Panc1 (cell line): ENCODE measurements around the gene PTPRK. TPM values are rescaled to one million over a fixed set of nuclear protein-coding genes. Genes with fewer than 3 reads are reported as not detected.

ENCODE experiments used
- ATAC-seq: fragments of 200-7000 bp; cut with Tn5 transposase; 2 replicates; pipeline ENCODE4 v1.9.1; 2020; ENCODE audit warnings: mild to moderate bottlenecking, moderate library complexity
- BruUV-seq: library from RNA; stranded (reverse); fragments of 400-500 nt; replicated peaks from 2 replicates; lab custom pipeline; 2021; lab: Mats Ljungman, UMichigan
- CTCF ChIA-PET: fragments of 300-600 bp; sonication (Branson Sonifier 250); formaldehyde crosslinking; loops from one replicate; lab custom pipeline; 2022; ENCODE audit warnings: antibody characterized with exemption; lab: Charles Lee
- POLR2A ChIA-PET: fragments of 300-600 bp; sonication (Branson Sonifier 250); formaldehyde crosslinking; loops from one replicate; lab custom pipeline; 2022; ENCODE audit warnings: antibody characterized with exemption; lab: Charles Lee
- DNase-seq: peaks from one replicate; pipeline ENCODE4 v3.0.0-alpha.2; 2010; ENCODE audit warnings: low read depth, low spot score
- H3K27ac ChIP-seq: 2 replicates; pipeline ENCODE4 v1.5.1; 2011; ENCODE audit warnings: mild to moderate bottlenecking, low read length, inconsistent platforms
- H3K27me3 ChIP-seq: fragments of 200-500 bp; sonication (Bioruptor generic); 2 replicates; pipeline ENCODE4 v1.6.0; 2014; ENCODE audit warnings: low read length, inconsistent platforms; ENCODE audit not compliant: control insufficient read depth, insufficient read depth
- H3K36me3 ChIP-seq: fragments of 200-500 bp; sonication (Bioruptor generic); 2 replicates; pipeline ENCODE4 v1.5.1; 2014; ENCODE audit warnings: inconsistent platforms, mild to moderate bottlenecking, low read length, moderate library complexity; ENCODE audit not compliant: control insufficient read depth, insufficient read depth
- H3K4me1 ChIP-seq: 2 replicates; pipeline ENCODE4 v1.5.1; 2011; ENCODE audit warnings: inconsistent platforms, mild to moderate bottlenecking, low read length, moderate library complexity; ENCODE audit not compliant: control insufficient read depth, insufficient read depth
- H3K4me3 ChIP-seq, 2 experiments: 2 replicates each; pipeline ENCODE4 v1.5.1; 2011 to 2012; ENCODE audit warnings: low read depth in 2 of 2, low read length in 2 of 2, mild to moderate bottlenecking in 2 of 2, inconsistent platforms in 1 of 2, moderate library complexity in 1 of 2
- H3K9me3 ChIP-seq: fragments of 200-500 bp; sonication (Bioruptor generic); 2 replicates; pipeline ENCODE4 v1.5.1; 2014; ENCODE audit warnings: low read depth, mild to moderate bottlenecking, inconsistent platforms, low read length, moderate library complexity; ENCODE audit not compliant: control insufficient read depth, insufficient read depth
- POLR2AphosphoS5 ChIP-seq: IDR thresholded peaks from 2 replicates; pipeline ENCODE4 v1.6.1; 2012; ENCODE audit warnings: mild to moderate bottlenecking, low read depth, low read length, moderate library complexity
- SIN3A ChIP-seq: IDR thresholded peaks from 2 replicates; pipeline ENCODE4 v1.6.1; 2012; ENCODE audit warnings: low read depth, mild to moderate bottlenecking, low read length, moderate library complexity, borderline replicate concordance; ENCODE audit not compliant: insufficient read depth
- TCF7L2 ChIP-seq: IDR thresholded peaks from 2 replicates; pipeline ENCODE4 v1.6.1; 2011; ENCODE audit warnings: mild to moderate bottlenecking, low read depth, low read length, inconsistent platforms
- in situ Hi-C: cut with HindIII; loops from 2 replicates; pipeline ENCODE4 v1.10.0; 2016; ENCODE audit warnings: low sequenced_read_pairs, low pct_unique_long_range_greater_than_20kb
- intact Hi-C: fragments of 100-400 bp; cut with micrococcal nuclease; formaldehyde crosslinking; loops from one replicate; pipeline ENCODE4 v1.10.0; 2022; ENCODE audit not compliant: unreplicated experiment
- total RNA-seq: library from RNA; stranded (reverse); gene quantifications from one replicate; pipeline ENCODE4 v1.2.1, GENCODE V29; 2021; ENCODE audit not compliant: unreplicated experiment
- TF ChIP-seq, protein P1 (sequence below), 2 experiments: IDR thresholded peaks; 2 replicates each; pipeline ENCODE4 v1.6.1; 2011 to 2012; ENCODE audit warnings: low read depth in 2 of 2, control low read depth in 1 of 2, low read length in 1 of 2, mild to moderate bottlenecking in 1 of 2, moderate library complexity in 1 of 2; ENCODE audit not compliant: insufficient read depth in 1 of 2
- TF ChIP-seq, protein P2 (sequence below): fragments of 450-650 bp; IDR thresholded peaks from 2 replicates; pipeline ENCODE4 v1.5.1; 2017; ENCODE audit warnings: mild to moderate bottlenecking

PTPRK gene
- total RNA-seq, 1 experiment from 2014 or later, result 61.8 TPM

DNA sequence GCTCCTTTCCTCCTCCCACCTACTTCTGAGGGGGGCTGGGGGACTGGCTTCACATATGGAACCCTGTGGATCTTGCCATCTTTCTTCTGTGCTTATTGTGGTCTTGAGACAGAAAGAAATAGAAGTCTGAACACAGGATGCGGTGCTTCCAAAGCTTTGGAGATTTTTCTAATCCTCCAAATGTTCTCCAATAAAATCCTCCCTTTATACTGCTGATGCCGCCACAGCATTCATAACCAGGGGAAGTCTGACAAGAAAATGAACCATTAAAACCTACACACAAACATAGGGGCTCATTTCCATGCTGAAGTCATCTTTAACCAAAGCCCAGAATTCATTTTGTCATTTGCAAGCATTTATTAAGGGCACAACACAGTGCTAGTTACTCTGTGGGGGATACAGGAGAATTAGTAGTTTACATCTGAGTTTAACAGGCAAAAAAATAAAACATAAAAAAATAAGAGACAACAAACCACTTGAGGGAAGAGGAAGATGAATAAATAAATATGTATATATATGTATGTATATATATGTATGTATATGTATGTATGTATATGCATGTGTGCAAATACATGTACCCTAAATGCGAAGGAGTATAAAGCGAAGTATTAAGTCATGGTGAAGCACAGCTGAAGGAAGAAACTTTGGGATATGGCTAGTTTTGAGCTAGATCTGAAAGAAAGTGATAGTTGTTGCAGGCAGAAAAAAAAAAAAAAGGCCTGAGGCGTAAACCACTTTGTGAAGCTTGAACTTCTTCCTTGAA lies 5.9 kb upstream of the PTPRK start:
- H3K36me3 ChIP-seq, result no peaks in the 10 kb centered on the region
- BruUV-seq, result no TSS peak
- ChIA-PET POLR2A (no interaction called here), CTCF (interaction anchor here (0.6 kb wide), 1 partner anchor 824 kb away, joined by 7 read pairs; no protein-coding TSS in a partner anchor)
- intact Hi-C loops, result no loop called here
- TF ChIP-seq POLR2AphosphoS5, result no peak
- no peak for TF ChIP-seq SIN3A
- TF ChIP-seq TCF7L2, result no peak
- TF ChIP-seq, protein P1, sequence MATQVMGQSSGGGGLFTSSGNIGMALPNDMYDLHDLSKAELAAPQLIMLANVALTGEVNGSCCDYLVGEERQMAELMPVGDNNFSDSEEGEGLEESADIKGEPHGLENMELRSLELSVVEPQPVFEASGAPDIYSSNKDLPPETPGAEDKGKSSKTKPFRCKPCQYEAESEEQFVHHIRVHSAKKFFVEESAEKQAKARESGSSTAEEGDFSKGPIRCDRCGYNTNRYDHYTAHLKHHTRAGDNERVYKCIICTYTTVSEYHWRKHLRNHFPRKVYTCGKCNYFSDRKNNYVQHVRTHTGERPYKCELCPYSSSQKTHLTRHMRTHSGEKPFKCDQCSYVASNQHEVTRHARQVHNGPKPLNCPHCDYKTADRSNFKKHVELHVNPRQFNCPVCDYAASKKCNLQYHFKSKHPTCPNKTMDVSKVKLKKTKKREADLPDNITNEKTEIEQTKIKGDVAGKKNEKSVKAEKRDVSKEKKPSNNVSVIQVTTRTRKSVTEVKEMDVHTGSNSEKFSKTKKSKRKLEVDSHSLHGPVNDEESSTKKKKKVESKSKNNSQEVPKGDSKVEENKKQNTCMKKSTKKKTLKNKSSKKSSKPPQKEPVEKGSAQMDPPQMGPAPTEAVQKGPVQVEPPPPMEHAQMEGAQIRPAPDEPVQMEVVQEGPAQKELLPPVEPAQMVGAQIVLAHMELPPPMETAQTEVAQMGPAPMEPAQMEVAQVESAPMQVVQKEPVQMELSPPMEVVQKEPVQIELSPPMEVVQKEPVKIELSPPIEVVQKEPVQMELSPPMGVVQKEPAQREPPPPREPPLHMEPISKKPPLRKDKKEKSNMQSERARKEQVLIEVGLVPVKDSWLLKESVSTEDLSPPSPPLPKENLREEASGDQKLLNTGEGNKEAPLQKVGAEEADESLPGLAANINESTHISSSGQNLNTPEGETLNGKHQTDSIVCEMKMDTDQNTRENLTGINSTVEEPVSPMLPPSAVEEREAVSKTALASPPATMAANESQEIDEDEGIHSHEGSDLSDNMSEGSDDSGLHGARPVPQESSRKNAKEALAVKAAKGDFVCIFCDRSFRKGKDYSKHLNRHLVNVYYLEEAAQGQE (IDR thresholded peaks at IDR 0.05; ENCODE audit: insufficient read depth in 1 of 2, low read depth in 2 of 2, low read length in 1 of 2), result no peak
- TF ChIP-seq, protein P2, sequence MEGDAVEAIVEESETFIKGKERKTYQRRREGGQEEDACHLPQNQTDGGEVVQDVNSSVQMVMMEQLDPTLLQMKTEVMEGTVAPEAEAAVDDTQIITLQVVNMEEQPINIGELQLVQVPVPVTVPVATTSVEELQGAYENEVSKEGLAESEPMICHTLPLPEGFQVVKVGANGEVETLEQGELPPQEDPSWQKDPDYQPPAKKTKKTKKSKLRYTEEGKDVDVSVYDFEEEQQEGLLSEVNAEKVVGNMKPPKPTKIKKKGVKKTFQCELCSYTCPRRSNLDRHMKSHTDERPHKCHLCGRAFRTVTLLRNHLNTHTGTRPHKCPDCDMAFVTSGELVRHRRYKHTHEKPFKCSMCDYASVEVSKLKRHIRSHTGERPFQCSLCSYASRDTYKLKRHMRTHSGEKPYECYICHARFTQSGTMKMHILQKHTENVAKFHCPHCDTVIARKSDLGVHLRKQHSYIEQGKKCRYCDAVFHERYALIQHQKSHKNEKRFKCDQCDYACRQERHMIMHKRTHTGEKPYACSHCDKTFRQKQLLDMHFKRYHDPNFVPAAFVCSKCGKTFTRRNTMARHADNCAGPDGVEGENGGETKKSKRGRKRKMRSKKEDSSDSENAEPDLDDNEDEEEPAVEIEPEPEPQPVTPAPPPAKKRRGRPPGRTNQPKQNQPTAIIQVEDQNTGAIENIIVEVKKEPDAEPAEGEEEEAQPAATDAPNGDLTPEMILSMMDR, result no peak
- ATAC-seq (no peak), DNase-seq (no peak)
- no peaks in the 10 kb centered on the region; the same call in 1 of the 2 replicates for H3K4me1 ChIP-seq
- in situ Hi-C loops, result no loop called here
- H3K4me3 ChIP-seq, result no peak overlapping the region
- H3K9me3 ChIP-seq, result no peaks in the 10 kb centered on the region
- no peak overlapping the region for H3K27ac ChIP-seq
- H3K27me3 ChIP-seq, result no peaks in the 10 kb centered on the region

DNA sequence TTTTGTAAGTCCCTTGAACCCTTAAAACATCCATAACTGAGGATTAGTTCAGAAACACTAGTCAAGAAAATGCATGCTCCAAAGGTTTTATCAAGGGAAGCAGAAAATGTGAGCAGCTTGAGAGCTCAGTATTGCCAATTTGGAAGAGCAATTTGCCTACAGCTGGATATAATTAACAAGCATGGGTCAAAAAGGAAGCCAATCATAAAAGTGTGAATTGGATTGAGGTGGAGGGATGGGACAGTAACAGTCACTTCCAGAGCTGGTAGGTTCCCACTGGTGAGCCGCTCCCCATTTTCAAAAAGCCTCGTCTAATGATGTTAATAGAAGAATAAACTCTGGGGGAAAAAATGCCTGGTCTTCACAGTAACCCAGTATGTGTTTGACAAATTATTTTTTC lies 5.0 kb upstream of the PTPRK start:
- no peaks in the 10 kb centered on the region for H3K27me3 ChIP-seq
- ATAC-seq, result no peak
- no peak for TF ChIP-seq TCF7L2
- TF ChIP-seq, protein P2, result no peak
- TF ChIP-seq, protein P1 (IDR thresholded peaks at IDR 0.05; ENCODE audit: insufficient read depth in 1 of 2, low read depth in 2 of 2, low read length in 1 of 2), result no peak
- DNase-seq, result no peak
- intact Hi-C loops (no loop called here), in situ Hi-C loops (no loop called here)
- H3K27ac ChIP-seq, result no peak overlapping the region
- H3K36me3 ChIP-seq, result no peaks in the 10 kb centered on the region
- ChIA-PET CTCF (no interaction called here), POLR2A (no interaction called here)
- BruUV-seq, result no TSS peak
- H3K4me1 ChIP-seq, result no peaks in the 10 kb centered on the region; the same call in 1 of the 2 replicates
- no peaks in the 10 kb centered on the region for H3K9me3 ChIP-seq
- H3K4me3 ChIP-seq, result no peak overlapping the region
